SK-N-SH (cell line): ENCODE data around the gene SLC27A2. TPM values are rescaled to one million over a fixed set of nuclear protein-coding genes. Genes with fewer than 3 reads are reported as not detected.

Source experiments
- CTCF ChIA-PET: fragments of 300-600, 350-600 bp; formaldehyde crosslinking; extraction: SDS; loops from one replicate; lab custom pipeline; 2021; lab: Yijun Ruan, JAX
- POLR2A ChIA-PET: fragments of 350-600 bp; sonication (Branson Sonifier 250); formaldehyde crosslinking; extraction: SDS; loops from one replicate; lab custom pipeline; 2020; ENCODE audit warnings: antibody characterized with exemption, inconsistent platforms; lab: Yijun Ruan, JAX
- DNase-seq: peaks from one replicate; pipeline ENCODE4 v3.0.0; 2012
- H2AFZ ChIP-seq: fragments of 200-600 bp; sonication (generic); 2 replicates; pipeline ENCODE4 v1.8.1; 2016; ENCODE audit warnings: antibody characterized with exemption, mild to moderate bottlenecking, low read depth
- H3F3A ChIP-seq: fragments of 200-600 bp; sonication (generic); replicated peaks from 2 replicates; pipeline ENCODE3; 2016; ENCODE audit warnings: antibody characterized with exemption, mild to moderate bottlenecking; ENCODE audit not compliant: insufficient read depth
- H3K27ac ChIP-seq, 2 experiments: fragments of 200-500 bp in 1 of 2; fragments of 200-600 bp in 1 of 2; sonication (Bioruptor generic) in 1 of 2; sonication (generic), shearing (Covaris generic) in 1 of 2; 2 replicates each; pipeline versions ENCODE4 v1.5.1 to v1.6.1; 2014 to 2016; ENCODE audit warnings: low read depth in 2 of 2, inconsistent platforms in 1 of 2, low read length in 1 of 2, mild to moderate bottlenecking in 1 of 2, mixed read lengths in 1 of 2
- H3K27me3 ChIP-seq: fragments of 200-600 bp; sonication (generic), shearing (Covaris generic); 2 replicates; pipeline ENCODE4 v1.6.1; 2016; ENCODE audit warnings: mixed run types; ENCODE audit not compliant: insufficient read depth
- H3K36me3 ChIP-seq, 2 experiments: fragments of 200-500 bp in 1 of 2; fragments of 200-600 bp in 1 of 2; sonication (Bioruptor generic) in 1 of 2; sonication (generic) in 1 of 2; replicated peaks in 1 of 2; 2 replicates each; pipeline versions ENCODE3 to v1.5.1; 2014 to 2016; ENCODE audit warnings: low read length in 1 of 2, mild to moderate bottlenecking in 1 of 2; ENCODE audit not compliant: insufficient read depth in 2 of 2, control insufficient read depth in 1 of 2
- H3K4me1 ChIP-seq, 2 experiments: fragments of 200-500 bp in 1 of 2; fragments of 200-600 bp in 1 of 2; sonication (Bioruptor generic) in 1 of 2; sonication (generic), shearing (Covaris generic) in 1 of 2; 2 replicates each; pipeline versions ENCODE4 v1.5.1 to v1.6.1; 2014 to 2016; ENCODE audit warnings: low read depth in 1 of 2, low read length in 1 of 2, mixed run types in 1 of 2; ENCODE audit not compliant: insufficient read depth in 2 of 2, control insufficient read depth in 1 of 2
- H3K4me2 ChIP-seq: fragments of 200-600 bp; sonication (generic), shearing (Covaris generic); 2 replicates; pipeline ENCODE4 v1.6.1; 2017; ENCODE audit warnings: mixed run types
- H3K4me3 ChIP-seq, 2 experiments: fragments of 200-500 bp in 1 of 2; fragments of 200-600 bp in 1 of 2; sonication (Bioruptor generic) in 1 of 2; sonication (generic), shearing (Covaris generic) in 1 of 2; 2 replicates each; pipeline versions ENCODE4 v1.5.1 to v1.8.1; 2014 to 2016; ENCODE audit warnings: low read depth in 2 of 2, inconsistent platforms in 1 of 2, low read length in 1 of 2, mild to moderate bottlenecking in 1 of 2, mixed read lengths in 1 of 2, moderate library complexity in 1 of 2
- H3K79me2 ChIP-seq: fragments of 200-600 bp; sonication (generic); 2 replicates; pipeline ENCODE4 v1.8.1; 2017; ENCODE audit warnings: mild to moderate bottlenecking; ENCODE audit not compliant: insufficient read depth
- H3K9ac ChIP-seq: fragments of 200-600 bp; sonication (generic); 2 replicates; pipeline ENCODE4 v1.6.1; 2017; ENCODE audit warnings: mixed run types
- H3K9me2 ChIP-seq: fragments of 200-600 bp; sonication (generic); 2 replicates; pipeline ENCODE4 v1.6.1; 2017; ENCODE audit warnings: mixed run types
- H3K9me3 ChIP-seq: fragments of 200-600 bp; sonication (generic); 2 replicates; pipeline ENCODE4 v1.6.1; 2017; ENCODE audit warnings: mixed run types, mild to moderate bottlenecking, moderate library complexity
- H4K20me1 ChIP-seq: fragments of 200-600 bp; sonication (generic); 2 replicates; pipeline ENCODE4 v1.6.1; 2017; ENCODE audit warnings: mild to moderate bottlenecking, mixed run types; ENCODE audit not compliant: insufficient read depth
- CHD2 ChIP-seq: fragments of 150-350 bp; IDR thresholded peaks from 2 replicates; pipeline ENCODE4 v1.6.1; 2018; ENCODE audit warnings: low read length; ENCODE audit not compliant: partially characterized antibody
- ELF1 ChIP-seq: IDR thresholded peaks from 2 replicates; pipeline ENCODE4 v1.4.0; 2012
- EP300 ChIP-seq, 2 experiments: IDR thresholded peaks; 2 replicates each; pipeline versions ENCODE4 v1.4.0 to v1.6.1; 2012; ENCODE audit warnings: borderline replicate concordance in 1 of 2, low read depth in 1 of 2, low read length in 1 of 2
- FOXJ3 ChIP-seq: sonication (generic); formaldehyde crosslinking; IDR thresholded peaks from 2 replicates; pipeline ENCODE4 v1.5.1; 2020; ENCODE audit warnings: mild to moderate bottlenecking, missing genetic modification reagents
- FOXM1 ChIP-seq: IDR thresholded peaks from 2 replicates; pipeline ENCODE4 v1.4.0; 2012; ENCODE audit warnings: low read depth, mild to moderate bottlenecking
- JUND ChIP-seq: IDR thresholded peaks from 2 replicates; pipeline ENCODE4 v1.4.0; 2012
- NFIC ChIP-seq: IDR thresholded peaks from 2 replicates; pipeline ENCODE4 v1.4.0; 2012; ENCODE audit warnings: borderline replicate concordance
- NRF1 ChIP-seq: IDR thresholded peaks from 2 replicates; pipeline ENCODE4 v1.6.1; 2012; ENCODE audit warnings: low read depth, mild to moderate bottlenecking, low read length
- PBX3 ChIP-seq: IDR thresholded peaks from 2 replicates; pipeline ENCODE4; 2012
- RAD21 ChIP-seq: IDR thresholded peaks from 2 replicates; pipeline ENCODE4 v1.6.1; 2012; ENCODE audit warnings: mild to moderate bottlenecking, low read length
- RCOR1 ChIP-seq: fragments of 150-350 bp; IDR thresholded peaks from 2 replicates; pipeline ENCODE4 v1.6.1; 2017; ENCODE audit warnings: antibody characterized with exemption, low read length
- SMC3 ChIP-seq: IDR thresholded peaks from 2 replicates; pipeline ENCODE4 v1.6.1; 2012; ENCODE audit warnings: low read depth, low read length, improper control_type of control experiment
- TAF1 ChIP-seq: IDR thresholded peaks from 2 replicates; pipeline ENCODE4 v1.6.1; 2012; ENCODE audit warnings: low read depth, mild to moderate bottlenecking, low read length, moderate library complexity, borderline replicate concordance
- USF2 ChIP-seq: fragments of 150-350 bp; IDR thresholded peaks from 2 replicates; pipeline ENCODE4 v1.6.1; 2017; ENCODE audit warnings: antibody characterized with exemption, low read length, low read depth, borderline replicate concordance
- WGBS: methylation state at CpG from one replicate; pipeline ENCODE4 v1.1.6; 2017; ENCODE audit warnings: low lambda C conversion rate; 5-methylcytosine and 5-hydroxymethylcytosine counted together
- polyA plus RNA-seq, 3 experiments: library from polyadenylated mRNA; depleted of rRNA; stranded (reverse); fragments of >200 nt; gene quantifications; 2 replicates each; pipeline ENCODE4 v1.2.3, GENCODE V29; 2012

The SLC27A2 gene
- polyA plus RNA-seq, 1 of the 3 experiments (the other 2 are of a cell fraction) = 0.49 TPM

- H3K4me2 ChIP-seq = no peak overlapping the region
Observed at GRCh38 chr15:50137893-50138292, 44.1 kb upstream of the SLC27A2 start.

GRCh38 chr15:50138391-50138790 is 43.6 kb upstream of the SLC27A2 start:
- no peaks in the 10 kb centered on the region for H3K36me3 ChIP-seq
- H2AFZ ChIP-seq = no peak overlapping the region
- ChIA-PET POLR2A (no interaction called here), CTCF (interaction anchor here (0.8 kb wide), 1 partner anchor 10 kb away, joined by 4 read pairs; no protein-coding TSS in a partner anchor)
- H3K4me2 ChIP-seq = no peak overlapping the region
- no peak overlapping the region for H3K4me3 ChIP-seq
- no peaks in the 10 kb centered on the region for H4K20me1 ChIP-seq
- H3K27ac ChIP-seq = no peak overlapping the region
- TF ChIP-seq RAD21 (peak; percentile 10; the same call in 1 of the 2 replicates), CHD2 (no peak), RCOR1 (no peak)
- TF ChIP-seq, all 33 proteins: peak for 1
- no peaks in the 10 kb centered on the region for H3K27me3 ChIP-seq
- no peaks in the 10 kb centered on the region for H3F3A ChIP-seq
- H3K79me2 ChIP-seq = no peaks in the 10 kb centered on the region
- no peak overlapping the region for H3K9ac ChIP-seq
- no peaks in the 10 kb centered on the region for H3K9me3 ChIP-seq
- no peaks in the 10 kb centered on the region; a peak in 1 of 4 replicates for H3K4me1 ChIP-seq
- DNase-seq = no peak
- H3K9me2 ChIP-seq = no peaks in the 10 kb centered on the region

More at GRCh38 chr15:50137893-50138292, 44.1 kb upstream of the SLC27A2 start:
- POLR2A ChIA-PET = no interaction called here
- H3K27ac ChIP-seq = no peak overlapping the region
- WGBS = 88% methylated on average over 2 of the region's 2 CpGs
- no peak overlapping the region for H3K4me3 ChIP-seq
- TF ChIP-seq NFIC = no peak
- TF ChIP-seq ELF1 = no peak
- TF ChIP-seq PBX3 = no peak
- no peak for TF ChIP-seq JUND
- no peak for TF ChIP-seq TAF1
- no peak for TF ChIP-seq FOXM1
- no peak for TF ChIP-seq FOXJ3 (CRISPR knock-in tag)
- TF ChIP-seq SMC3 = no peak
- no peak for TF ChIP-seq USF2
- no peak for TF ChIP-seq NRF1
- no peak for TF ChIP-seq EP300 (IDR thresholded peaks at IDR 0.05; ENCODE audit: borderline replicate concordance in 1 of 2, low read depth in 1 of 2, low read length in 1 of 2)
- H3F3A ChIP-seq = no peaks in the 10 kb centered on the region
- no peaks in the 10 kb centered on the region for H3K9me3 ChIP-seq
- H2AFZ ChIP-seq = no peak overlapping the region
- H3K27me3 ChIP-seq = no peaks in the 10 kb centered on the region
- H3K79me2 ChIP-seq = no peaks in the 10 kb centered on the region
- CTCF ChIA-PET = interaction anchor here (0.8 to 1.8 kb wide), 2 partner anchors 9 to 902 kb away, joined by 4 to 6 read pairs; no protein-coding TSS in a partner anchor
- H3K4me1 ChIP-seq = no peaks in the 10 kb centered on the region; a peak in 1 of 4 replicates
- no peak overlapping the region for H3K9ac ChIP-seq
- no peak for DNase-seq
- H4K20me1 ChIP-seq = no peaks in the 10 kb centered on the region
- no peaks in the 10 kb centered on the region for H3K9me2 ChIP-seq
- H3K36me3 ChIP-seq = no peaks in the 10 kb centered on the region
